A549 (cell line): ENCODE results near the gene ARHGAP18.

ENCODE experiments used
- CTCF ChIP-seq: fragments of >200 bp; sonication (Bioruptor Twin); formaldehyde crosslinking; IDR thresholded peaks from 3 replicates; pipeline ENCODE4 v1.5.1; 2016
- PBX3 ChIP-seq: IDR thresholded peaks from 2 replicates; pipeline ENCODE4 v1.6.1; 2012

- peak; percentile 30; the same call in 1 of the 2 replicates for TF ChIP-seq PBX3
- TF ChIP-seq CTCF = no peak
Observed at GRCh38 chr6:129683601-129684322, 26.2 kb downstream of the ARHGAP18 start.
